Kidney glomerular epithelial cell (primary cell): ENCODE measurements around the gene IL1F10.

Experiments
- DNase-seq: peaks from one replicate; lab custom pipeline; 2025; lab: John Stamatoyannopoulos, UW

Gene IL1F10

DNA sequence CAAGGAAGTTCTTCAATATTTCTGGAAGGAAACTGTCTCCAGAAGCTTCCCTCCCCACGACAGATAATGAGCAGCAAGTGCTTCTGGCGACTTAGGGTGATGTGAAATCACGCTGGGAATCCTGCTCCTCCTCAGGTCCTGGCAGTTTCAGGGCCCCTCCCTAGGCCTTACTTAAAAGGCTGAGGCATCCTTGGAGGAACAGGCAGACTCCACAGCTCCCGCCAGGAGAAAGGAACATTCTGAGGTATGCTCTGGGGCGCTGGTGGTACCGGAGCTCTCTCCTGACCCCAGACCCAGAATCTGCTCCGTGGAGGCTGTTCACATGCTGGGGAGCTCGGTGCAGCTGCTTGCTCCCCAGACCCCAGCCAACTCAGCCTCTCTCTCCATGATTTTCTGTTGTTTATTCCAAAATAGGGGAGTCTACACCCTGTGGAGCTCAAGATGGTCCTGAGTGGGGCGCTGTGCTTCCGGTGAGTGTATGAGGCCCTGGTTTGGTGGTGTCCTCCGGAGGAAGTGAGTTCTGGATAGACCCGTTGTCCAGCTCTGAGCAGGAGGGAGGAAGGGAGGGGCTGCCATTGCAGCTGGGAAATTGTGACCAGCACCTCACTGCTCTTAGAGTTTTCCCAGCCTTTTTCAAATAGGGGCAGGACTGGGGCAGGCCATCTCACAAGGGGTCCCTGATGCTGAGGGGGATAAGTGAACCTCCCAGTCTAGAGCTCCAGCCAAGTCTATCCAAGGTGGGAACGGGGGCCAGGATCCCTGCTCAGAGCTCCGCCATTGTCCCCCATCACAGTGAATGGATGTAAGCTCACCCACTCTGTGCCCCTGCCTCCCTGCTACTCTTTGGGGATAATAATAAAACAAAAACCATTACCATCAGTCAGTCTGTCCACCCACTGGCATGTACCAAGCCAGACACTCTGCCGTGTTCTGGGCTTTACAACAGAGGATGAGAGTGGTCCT lies 8.5 kb upstream of the IL1F10 start, which contains the start of gene IL36RN:
TSS of gene IL36RN (plus strand) at position 201 of the 963 bp plus-strand sequence. CDS start at position 442, 241 bp downstream.
- no peak for DNase-seq

DNA sequence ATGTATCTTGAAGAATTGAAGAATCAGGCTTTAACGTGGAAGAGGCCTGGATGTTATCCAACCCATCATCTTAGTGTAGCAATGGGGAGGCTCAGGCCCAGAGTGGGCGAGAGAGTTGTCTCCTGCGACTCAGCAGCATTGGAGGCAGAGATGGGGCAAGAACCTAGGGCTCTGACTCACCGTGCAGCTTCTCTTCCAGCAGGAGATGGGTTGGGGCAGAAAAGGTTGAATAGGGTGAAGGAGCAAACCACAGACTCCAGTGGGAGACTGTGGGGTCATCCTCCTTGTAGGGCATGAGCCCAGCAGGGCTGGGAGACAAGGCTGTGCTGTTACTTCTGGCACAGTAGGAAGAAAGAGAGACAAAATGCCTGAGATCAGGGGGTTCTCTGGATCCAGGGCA lies 7.4 kb upstream of the IL1F10 start:
- DNase-seq = no peak

DNA sequence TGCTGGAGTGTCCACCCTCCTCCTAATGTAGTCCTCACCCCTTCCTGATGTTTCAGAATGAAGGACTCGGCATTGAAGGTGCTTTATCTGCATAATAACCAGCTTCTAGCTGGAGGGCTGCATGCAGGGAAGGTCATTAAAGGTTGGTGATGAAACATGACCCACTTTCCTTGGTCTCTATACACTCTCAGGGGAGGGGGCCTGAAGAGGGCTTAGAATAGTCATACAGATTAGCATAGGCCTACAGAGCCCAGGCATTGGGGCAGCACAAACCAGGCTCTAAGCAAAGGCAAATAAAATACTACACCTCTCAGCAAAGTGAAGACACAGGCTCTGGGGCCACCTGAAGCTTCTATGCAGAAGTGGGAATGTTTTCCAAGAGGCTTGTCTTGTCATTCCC lies 7.0 kb upstream of the IL1F10 start:
- no peak for DNase-seq

DNA sequence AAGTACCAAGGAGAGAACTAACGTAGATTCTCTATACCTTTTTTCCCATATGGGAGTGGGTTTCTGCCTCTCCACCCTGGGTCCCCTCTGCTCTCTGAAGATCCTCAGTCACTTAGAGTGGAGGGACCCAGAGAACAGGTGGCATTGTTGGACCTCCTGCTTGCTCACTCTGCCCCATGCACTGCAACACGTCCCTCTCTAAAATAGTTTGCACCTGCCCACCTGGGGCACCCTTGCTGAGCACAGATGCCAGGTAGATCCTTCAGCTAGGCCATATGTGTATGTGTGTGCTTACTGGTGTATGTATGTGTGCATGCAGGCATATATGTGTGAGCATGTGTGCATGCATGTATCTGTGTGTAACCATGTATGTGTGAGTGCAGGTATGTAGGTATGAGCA lies 6.5 kb upstream of the IL1F10 start:
- DNase-seq = no peak

DNA sequence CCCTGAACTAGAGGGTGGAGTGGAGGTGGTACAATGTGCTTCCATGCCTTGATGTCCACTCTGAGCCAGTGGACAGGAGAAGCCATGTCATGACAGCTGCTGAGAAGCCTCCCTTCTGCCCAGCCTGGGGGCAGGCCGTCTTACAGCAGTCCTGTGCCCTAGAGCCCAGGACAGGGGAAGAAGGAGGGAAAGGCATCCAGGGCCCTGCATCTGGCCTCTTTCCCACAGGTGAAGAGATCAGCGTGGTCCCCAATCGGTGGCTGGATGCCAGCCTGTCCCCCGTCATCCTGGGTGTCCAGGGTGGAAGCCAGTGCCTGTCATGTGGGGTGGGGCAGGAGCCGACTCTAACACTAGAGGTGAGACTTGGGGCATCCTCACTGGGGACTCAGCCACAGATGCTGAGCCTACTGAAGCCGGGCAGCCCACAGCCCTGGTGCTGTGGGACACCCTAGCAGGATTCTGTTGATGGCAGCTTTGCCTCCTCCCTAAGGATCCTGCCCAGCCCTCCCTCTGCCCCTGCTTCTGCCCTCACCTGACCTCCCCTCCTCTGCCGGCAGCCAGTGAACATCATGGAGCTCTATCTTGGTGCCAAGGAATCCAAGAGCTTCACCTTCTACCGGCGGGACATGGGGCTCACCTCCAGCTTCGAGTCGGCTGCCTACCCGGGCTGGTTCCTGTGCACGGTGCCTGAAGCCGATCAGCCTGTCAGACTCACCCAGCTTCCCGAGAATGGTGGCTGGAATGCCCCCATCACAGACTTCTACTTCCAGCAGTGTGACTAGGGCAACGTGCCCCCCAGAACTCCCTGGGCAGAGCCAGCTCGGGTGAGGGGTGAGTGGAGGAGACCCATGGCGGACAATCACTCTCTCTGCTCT lies 5.6 kb upstream of the IL1F10 start:
- DNase-seq = no peak

DNA sequence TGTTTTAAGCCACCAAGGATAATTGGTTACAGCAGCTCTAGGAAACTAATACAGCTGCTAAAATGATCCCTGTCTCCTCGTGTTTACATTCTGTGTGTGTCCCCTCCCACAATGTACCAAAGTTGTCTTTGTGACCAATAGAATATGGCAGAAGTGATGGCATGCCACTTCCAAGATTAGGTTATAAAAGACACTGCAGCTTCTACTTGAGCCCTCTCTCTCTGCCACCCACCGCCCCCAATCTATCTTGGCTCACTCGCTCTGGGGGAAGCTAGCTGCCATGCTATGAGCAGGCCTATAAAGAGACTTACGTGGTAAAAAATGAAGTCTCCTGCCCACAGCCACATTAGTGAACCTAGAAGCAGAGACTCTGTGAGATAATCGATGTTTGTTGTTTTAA lies 3.5 kb upstream of the IL1F10 start:
- no peak for DNase-seq

DNA sequence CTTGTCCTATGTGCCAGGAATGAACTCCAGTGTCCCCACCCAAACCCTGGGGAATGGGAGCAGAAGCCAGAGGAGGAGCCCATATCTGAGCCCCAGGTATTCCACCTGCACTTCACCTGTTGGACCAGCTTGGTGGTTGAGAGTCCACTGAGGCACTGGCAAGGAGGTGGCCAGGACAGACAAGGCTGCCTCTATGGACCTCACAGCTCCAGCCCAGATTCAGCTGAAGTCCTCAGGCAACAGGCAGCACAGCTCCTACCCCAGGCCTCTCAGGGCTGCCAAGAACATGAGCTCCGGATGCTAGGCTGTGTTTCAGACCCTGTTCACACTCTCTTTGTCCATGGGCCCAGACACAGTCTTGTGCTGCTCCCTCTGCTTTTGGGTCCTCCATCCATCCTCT lies 2.9 kb upstream of the IL1F10 start:
- no peak for DNase-seq

DNA sequence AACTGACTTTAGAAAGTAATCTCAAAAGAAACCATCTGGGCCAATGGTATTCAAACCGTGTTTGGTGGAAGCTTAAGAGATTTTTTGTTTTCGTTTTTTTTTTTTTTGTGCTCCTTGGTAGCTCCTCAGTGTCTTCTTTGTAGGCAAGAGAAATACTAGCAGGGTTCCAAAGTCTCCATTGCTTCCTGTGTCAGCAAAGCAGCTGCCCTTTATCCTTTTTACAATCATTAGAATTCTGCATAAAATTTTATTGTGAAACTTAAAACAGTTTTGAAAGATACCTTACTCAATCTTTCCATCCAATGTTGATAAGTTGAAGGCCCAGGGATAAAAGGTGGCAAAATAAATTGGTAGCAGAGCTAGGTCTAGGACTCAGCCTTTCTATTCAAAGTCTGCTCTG lies 479 bp downstream of the IL1F10 start:
- no peak for DNase-seq

DNA sequence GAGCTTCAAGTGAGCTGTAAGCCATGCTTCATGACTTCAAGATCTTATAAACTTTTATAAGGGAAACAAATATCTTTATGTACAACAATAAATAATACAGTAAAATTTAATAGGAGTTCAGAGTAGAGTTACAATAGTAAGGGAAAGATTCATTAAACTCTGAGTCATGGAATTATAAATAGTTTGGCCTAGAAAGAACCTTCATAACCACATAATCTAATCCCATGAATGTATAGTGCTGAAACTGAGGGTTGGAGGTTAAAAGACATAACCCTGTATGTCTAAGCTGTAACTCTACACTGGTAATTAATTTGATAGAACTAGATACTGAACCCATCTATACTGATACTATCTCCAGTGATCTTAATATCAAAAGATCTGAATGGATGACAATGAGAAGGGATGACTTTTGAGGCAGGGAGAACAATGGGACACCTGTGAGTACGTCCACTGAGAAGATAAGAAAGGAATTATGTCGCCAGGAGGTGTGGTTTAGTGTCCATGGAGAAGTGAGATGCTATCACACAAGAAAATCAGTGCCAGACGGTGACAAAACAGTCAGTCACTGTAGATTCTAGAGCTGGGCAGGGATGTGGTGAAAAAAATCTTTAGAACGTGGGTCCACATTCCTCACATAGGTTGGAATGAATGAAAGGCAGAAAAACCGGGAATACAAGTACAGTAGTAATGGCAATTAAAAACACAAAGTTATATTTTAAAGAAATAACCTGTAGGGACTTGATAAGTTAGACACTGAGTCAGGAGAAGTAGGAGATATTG lies 1.1 kb downstream of the IL1F10 start:
- DNase-seq = peak; percentile 16

DNA sequence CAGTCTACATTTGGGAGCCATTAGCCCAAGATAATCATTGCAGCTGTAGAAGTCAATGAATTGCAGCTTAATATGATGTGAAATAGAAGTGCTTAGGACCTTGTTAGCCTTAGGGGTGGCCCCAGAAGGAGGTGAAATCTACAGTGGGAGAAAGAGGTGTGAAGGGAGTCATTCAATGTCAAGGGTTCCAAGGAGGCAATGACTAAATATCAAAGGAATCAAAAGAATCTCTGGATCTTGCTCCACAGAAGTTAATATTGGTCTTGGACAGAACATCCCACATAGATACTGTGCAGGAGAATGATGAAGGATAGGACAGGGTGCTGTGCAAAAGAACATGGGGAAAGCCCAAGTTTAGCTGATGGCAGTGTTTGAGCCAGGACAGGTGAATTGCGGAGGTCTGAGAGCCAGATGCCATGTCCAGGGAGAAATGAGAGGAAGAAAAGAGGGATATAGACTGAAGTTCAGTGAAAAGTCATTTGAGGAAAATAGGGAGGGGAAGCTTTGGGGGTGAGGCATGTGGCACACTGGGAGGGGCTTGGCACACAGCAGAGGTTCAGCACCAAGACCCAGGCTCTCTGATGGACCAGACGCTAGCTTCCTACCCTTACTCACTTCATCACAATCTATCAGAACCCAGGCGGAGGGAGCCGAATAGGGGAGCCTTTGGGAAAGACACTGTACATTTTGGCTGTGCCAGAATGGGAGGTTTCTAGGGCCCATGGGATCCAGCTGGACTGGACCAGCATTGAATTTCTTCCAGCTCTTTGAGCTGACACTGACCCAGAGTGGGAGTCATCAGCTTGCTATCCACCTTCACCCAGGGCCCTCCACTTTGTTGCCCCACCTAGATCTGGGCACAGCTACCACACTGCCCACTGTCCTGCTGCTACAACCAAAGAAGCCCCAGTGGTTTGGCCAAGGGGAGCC lies 2.2 kb downstream of the IL1F10 start:
- DNase-seq = peak; percentile 79

DNA sequence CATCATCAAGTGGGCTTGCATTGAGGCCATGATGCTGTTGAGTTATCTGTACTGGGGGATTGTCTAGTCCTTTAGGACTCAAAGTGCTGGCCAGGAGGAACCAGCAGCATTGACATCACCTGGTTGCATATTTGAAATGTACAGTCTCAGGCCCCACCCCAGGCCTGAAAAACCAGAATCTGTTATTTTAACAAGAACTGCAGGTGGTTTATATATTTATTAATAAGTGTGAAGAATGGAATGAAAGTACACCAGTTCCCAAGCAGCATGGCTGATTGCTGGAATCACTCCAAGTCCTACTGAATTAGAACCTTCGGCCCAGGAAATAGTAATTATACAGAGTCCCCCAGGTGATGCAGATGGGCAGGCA lies 2.8 kb downstream of the IL1F10 start:
- DNase-seq = no peak

DNA sequence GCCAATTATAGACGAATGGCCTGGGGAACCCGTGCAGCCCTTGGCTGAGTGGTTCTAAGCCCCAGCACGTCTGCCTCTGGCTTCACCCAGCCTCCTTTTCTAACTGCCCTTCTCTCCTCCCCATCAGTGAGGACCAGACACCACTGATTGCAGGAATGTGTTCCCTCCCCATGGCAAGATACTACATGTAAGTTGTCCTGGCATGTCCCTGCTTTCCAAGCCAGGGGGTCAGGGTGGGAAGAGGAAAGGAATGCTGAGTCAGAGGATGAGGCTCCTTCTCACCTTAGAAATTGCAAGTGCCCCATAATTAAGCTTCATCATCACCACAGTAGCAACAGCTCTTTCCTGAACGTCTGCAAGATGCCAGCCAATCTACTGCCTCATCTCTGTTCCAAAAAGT lies 4.8 kb downstream of the IL1F10 start:
- no peak for DNase-seq

DNA sequence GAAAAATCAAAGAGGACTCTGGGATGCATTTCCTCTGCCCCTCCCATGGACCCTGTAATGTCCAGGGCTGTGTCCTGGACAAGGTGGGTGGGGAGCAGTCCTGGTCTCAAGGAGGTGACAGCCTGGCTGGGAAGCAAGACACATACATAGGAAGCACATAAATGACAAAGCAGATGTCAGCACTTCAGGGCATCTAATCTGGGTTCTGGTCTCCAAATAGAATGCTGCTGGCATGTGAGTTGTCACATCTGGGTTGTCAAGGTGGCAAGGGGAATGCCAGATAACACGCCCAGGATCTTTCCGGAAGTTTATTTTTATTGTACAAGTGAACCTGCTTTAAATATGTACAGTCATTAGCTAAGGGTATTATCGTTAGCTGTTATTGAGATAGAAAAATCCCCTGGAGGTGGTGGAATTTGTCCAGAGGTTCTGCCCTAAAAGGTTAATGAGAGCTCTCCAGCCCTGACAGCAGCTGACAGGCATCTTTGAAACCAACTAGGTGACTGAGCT lies 5.6 kb downstream of the IL1F10 start:
- DNase-seq = no peak

DNA sequence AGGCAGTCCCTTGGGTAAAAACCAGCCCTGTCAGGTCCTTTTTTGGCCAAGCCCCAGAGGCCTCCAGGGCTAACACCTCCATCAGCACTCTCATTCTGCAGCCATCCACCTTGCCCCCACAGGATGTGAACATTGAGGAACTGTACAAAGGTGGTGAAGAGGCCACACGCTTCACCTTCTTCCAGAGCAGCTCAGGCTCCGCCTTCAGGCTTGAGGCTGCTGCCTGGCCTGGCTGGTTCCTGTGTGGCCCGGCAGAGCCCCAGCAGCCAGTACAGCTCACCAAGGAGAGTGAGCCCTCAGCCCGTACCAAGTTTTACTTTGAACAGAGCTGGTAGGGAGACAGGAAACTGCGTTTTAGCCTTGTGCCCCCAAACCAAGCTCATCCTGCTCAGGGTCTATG lies 7.3 kb downstream of the IL1F10 start:
- no peak for DNase-seq

DNA sequence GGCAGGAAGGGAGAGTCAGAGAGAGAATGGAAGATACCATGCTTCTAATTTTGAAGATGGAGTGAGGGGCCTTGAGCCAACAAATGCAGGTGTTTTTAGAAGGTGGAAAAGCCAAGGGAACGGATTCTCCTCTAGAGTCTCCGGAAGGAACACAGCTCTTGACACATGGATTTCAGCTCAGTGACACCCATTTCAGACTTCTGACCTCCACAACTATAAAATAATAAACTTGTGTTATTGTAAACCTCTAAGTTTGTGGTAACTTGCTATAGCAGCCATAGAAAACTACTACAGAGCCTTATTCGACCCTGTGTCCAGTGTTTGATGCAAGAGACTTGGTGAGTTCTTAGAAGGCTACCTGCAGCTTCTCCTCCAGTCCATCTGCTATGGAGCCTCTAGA lies 7.8 kb downstream of the IL1F10 start:
- DNase-seq = no peak

DNA sequence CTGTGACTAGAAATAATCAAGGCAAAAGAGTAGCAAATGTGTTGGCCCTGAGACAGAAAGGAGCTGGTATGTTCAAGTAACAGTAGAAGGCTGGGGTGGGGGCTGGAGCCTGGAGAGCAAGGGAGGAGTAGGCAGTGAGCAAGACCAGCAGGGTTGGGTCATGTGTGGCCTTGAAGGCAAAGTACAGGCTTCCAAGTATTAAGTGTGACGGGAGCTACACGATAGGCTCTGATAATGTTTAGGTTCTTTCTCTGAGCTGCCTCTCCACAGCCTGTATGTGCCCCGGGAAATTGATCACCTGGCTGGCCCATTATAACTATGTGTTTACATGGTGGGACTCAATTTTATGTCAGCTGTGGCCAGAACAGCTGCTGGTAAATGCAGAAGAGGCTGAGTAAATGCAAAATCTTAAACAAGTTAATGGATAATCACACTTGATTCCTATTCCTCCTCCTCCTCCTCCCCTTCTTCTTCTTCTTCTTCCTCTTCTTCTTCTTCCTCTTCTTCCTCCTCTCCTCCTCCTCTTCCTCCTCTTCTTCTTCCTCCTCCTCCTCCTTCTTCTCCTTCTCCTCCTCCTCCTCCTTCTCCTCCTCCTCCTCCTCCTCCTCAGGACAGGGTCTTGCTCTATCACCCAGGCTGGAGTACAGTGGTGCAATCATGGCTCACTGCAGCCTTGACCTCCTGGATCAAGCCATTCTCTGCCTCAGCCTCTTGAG lies 9.3 kb downstream of the IL1F10 start:
- DNase-seq = no peak

DNA sequence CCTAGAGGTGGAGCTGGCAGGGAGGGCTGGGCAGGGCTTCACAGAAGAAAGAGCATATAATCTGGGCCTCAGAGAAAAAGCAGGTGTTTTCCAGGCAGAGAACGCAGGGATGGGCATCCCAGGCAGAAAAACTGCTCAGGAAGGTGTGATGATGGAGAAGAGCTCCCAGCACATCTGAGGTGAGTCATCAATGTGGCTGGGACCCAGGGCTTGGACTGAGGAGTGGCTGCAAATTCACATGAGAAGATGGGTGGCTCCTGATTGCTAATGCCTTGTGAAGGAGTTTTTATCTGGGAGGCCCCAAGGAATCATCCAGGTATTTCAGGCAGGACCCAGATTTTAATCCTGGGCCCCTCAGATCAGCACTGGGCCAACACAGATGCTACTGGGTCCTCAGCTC lies 10.2 kb downstream of the IL1F10 start:
- peak; percentile 8 for DNase-seq

DNA sequence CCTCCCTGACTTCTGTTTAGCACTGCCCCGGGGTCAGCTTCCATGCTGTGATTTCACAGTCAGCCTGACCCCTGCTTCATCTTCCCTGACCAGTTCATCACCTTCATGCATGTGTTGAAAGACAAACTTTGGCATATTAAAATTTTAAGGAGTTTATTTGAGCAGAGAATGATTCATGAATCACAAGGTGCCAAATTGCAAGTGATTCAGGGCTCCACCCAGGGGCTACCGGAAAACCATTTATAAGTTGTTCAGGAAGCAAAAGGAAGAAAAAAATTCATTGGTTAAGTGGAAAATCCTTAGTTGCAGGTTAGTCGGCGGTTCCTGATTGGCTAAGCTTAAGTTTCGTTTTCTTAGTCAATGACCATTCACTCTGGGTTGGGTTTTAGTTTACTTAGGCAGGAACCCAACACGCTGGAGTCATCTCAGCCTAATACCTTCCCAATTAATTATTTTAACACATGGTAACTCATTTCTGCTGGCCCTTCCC lies 10.6 kb downstream of the IL1F10 start:
- DNase-seq = peak; percentile 74

DNA sequence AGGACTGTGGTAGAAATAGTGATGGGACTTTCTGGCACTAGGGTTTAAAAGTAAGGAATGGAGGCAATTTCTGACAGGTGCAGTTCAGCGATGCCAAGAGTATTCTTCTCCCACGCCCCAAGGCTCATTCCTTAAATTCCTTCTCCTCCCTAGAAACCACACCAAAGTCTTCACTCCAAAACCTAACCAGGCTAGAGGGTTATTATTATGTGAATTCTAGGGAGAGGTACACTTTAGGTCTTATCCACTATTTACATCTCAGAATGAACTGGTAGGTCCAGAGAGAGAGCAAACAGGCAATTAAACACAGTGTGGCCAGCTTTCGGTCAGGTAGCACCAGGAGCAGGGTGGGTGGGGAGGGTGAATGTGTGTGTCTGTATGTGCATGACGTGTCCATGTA lies 11.4 kb downstream of the IL1F10 start:
- no peak for DNase-seq

DNA sequence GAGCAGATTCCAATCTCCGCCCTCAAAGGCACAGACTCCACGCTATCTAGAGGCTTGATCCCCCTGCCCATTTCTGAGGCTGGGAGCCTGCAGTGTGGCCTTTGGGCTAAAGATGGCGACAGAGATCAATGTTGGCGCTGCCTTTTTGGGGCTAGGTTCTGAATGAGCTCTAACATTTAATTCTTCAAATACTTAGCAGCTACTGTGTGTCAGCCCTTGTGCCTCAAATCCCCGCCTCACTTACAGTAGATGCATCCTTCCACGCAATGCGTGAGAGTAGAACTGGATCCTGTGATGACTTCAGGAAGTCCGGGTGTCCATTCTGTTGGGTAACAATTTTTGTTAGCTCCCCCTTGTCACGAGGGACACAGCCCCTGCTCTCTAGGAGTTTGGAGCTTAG lies 12.4 kb downstream of the IL1F10 start:
- DNase-seq = no peak
